ENCODE results near the gene FNDC5.

The FNDC5 gene

GRCh38 chr1:32817815-32818786 lies 52.6 kb downstream of the FNDC5 start:
- Histone ChIP-seq H3K4me3 (ENCODE audit: low read length) (peak overlapping the region; percentile 93), H3K27ac (ENCODE audit: low read depth, low read length) (peak overlapping the region; percentile 99), H3K9me3 (ENCODE audit: insufficient read depth, low read depth, low read length) (no peaks in the 10 kb centered on the region), H3K36me3 (ENCODE audit: insufficient read depth, low read length) (peaks cover 6% of the 10 kb centered on the region), H3K27me3 (ENCODE audit: insufficient read depth, low read length) (no peaks in the 10 kb centered on the region), H3K4me1 (ENCODE audit: insufficient read depth, low read length) (peaks cover 22% of the 10 kb centered on the region), H3K9ac (ENCODE audit: low read depth, low read length) (peak overlapping the region; percentile 98)
- 2% methylated on average over 51 of the region's 51 CpGs for WGBS

- H3K36me3 ChIP-seq (ENCODE audit: insufficient read depth, low read length), result peaks cover 6% of the 10 kb centered on the region
- H3K4me3 ChIP-seq (ENCODE audit: low read length), result peak within 1 kb of the TSS; percentile 93
- peaks cover 24% of the 10 kb centered on the region for H3K4me1 ChIP-seq (ENCODE audit: insufficient read depth, low read length)
- under 1% methylated on average over 55 of the region's 55 CpGs for WGBS
- H3K27me3 ChIP-seq (ENCODE audit: insufficient read depth, low read length), result no peaks in the 10 kb centered on the region
- H3K9me3 ChIP-seq (ENCODE audit: insufficient read depth, low read depth, low read length), result no peaks in the 10 kb centered on the region
- H3K27ac ChIP-seq (ENCODE audit: low read depth, low read length), result peak within 1 kb of the TSS; percentile 99
- peak within 1 kb of the TSS; percentile 98 for H3K9ac ChIP-seq (ENCODE audit: low read depth, low read length)
These were observed 53.4 kb downstream of the FNDC5 start, which contains the start of the genes S100PBP and YARS1 for GRCh38 chr1:32817159-32817814. S100PBP (plus strand) TSS chr1:32817653; CDS start chr1:32826100, 8,447 bp downstream. YARS1 (minus strand) TSS chr1:32817358; CDS start chr1:32817244, 114 bp downstream.

GRCh38 chr1:32816676-32817158 lies 54.0 kb downstream of the FNDC5 start:
- Histone ChIP-seq H3K27me3 (ENCODE audit: insufficient read depth, low read length) (no peaks in the 10 kb centered on the region), H3K9me3 (ENCODE audit: insufficient read depth, low read depth, low read length) (no peaks in the 10 kb centered on the region), H3K36me3 (ENCODE audit: insufficient read depth, low read length) (peaks cover 11% of the 10 kb centered on the region), H3K9ac (ENCODE audit: low read depth, low read length) (peak overlapping the region; percentile 98), H3K4me1 (ENCODE audit: insufficient read depth, low read length) (peaks cover 30% of the 10 kb centered on the region), H3K27ac (ENCODE audit: low read depth, low read length) (peak overlapping the region; percentile 95), H3K4me3 (ENCODE audit: low read length) (peak overlapping the region; percentile 93)
- WGBS, result 0% methylated on average over 14 of the region's 15 CpGs

GRCh38 chr1:32813941-32814739 lies 56.6 kb downstream of the FNDC5 start:
- no peak overlapping the region for H3K4me3 ChIP-seq (ENCODE audit: low read length)
- H3K9me3 ChIP-seq (ENCODE audit: insufficient read depth, low read depth, low read length), result no peaks in the 10 kb centered on the region
- 93% methylated on average over 11 of the region's 11 CpGs for WGBS
- H3K27me3 ChIP-seq (ENCODE audit: insufficient read depth, low read length), result no peaks in the 10 kb centered on the region
- H3K27ac ChIP-seq (ENCODE audit: low read depth, low read length), result peak overlapping the region; percentile 32; the same call in 1 of the 2 replicates
- peaks cover 29% of the 10 kb centered on the region for H3K4me1 ChIP-seq (ENCODE audit: insufficient read depth, low read length)
- peaks cover 33% of the 10 kb centered on the region for H3K36me3 ChIP-seq (ENCODE audit: insufficient read depth, low read length)
- H3K9ac ChIP-seq (ENCODE audit: low read depth, low read length), result no peak overlapping the region
